GM20000 (cell line): ENCODE results near the gene UNC13D.
A peak's percentile ranks its signal among the peaks of the same experiment; 100 is the strongest.
"Not testable (repeated sequence)": the region's sequence is repeated elsewhere in the genome, so short reads cannot be mapped to it uniquely, and the experiment has no call there.

Source experiments
- DNase-seq: peaks from one replicate; pipeline ENCODE4 v3.0.0; 2012; ENCODE audit warnings: low spot score
- CTCF ChIP-seq: IDR thresholded peaks from 2 replicates; pipeline ENCODE4 v1.5.1; 2012; ENCODE audit warnings: mild to moderate bottlenecking, control low read depth; ENCODE audit errors: extremely low read depth, missing control alignments

UNC13D gene

GRCh38 chr17:75872434-75873351, 28.5 kb upstream of the UNC13D start:
- DNase-seq = no peak
- no peak for TF ChIP-seq CTCF

GRCh38 chr17:75870228-75870627, 26.0 kb upstream of the UNC13D start:
- DNase-seq = not testable (repeated sequence)

GRCh38 chr17:75869282-75870141, 25.3 kb upstream of the UNC13D start:
- TF ChIP-seq CTCF = no peak
- no peak for DNase-seq

GRCh38 chr17:75868730-75869281, 24.6 kb upstream of the UNC13D start:
- DNase-seq = not testable (repeated sequence)

DNA sequence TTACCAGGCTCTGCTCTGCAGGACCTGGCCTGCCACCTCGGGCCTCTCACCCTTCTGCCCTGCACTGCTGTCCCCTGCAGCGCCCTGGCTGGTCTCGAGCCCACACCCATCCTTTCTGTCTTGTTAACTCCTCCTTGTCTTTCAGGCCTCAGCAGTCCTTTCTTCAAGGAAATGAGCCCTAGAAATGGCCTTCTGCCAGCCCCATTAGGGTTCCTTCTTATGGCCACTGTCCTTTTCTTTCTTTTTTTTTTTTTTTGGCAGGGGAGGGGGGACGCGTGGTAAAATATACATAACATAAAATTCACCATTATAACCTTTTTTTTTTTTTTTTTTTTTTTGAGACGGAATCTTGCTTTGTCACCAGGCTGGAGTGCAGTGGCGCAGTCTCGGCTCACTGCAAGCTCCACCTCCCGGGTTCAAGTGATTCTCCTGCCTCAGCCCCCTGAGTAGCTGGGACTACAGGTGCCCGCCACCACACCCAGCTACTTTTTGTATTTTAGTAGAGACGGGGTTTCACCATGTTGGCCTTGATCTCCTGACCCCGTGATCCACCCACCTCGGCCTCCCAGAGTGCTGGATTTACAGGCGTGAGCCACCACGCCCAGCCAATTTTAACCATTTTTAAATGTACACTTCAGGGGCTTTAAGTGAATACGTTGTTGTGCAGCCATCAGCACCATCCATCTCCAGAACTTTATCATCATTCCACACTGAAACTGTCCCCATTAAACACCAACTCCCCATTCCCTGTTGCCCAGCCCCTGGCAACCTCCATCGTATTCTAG, 21.4 kb upstream of the UNC13D start:
- not testable (repeated sequence) for DNase-seq

- DNase-seq = not testable (repeated sequence)
These were observed 20.7 kb upstream of the UNC13D start for GRCh38 chr17:75864887-75865286.

GRCh38 chr17:75864448-75864871, 20.3 kb upstream of the UNC13D start:
- DNase-seq = peak; percentile 77

GRCh38 chr17:75861927-75862317, 17.7 kb upstream of the UNC13D start:
- TF ChIP-seq CTCF = no peak
- DNase-seq = no peak

More at GRCh38 chr17:75864448-75864871, 20.3 kb upstream of the UNC13D start:
- no peak for TF ChIP-seq CTCF

DNA sequence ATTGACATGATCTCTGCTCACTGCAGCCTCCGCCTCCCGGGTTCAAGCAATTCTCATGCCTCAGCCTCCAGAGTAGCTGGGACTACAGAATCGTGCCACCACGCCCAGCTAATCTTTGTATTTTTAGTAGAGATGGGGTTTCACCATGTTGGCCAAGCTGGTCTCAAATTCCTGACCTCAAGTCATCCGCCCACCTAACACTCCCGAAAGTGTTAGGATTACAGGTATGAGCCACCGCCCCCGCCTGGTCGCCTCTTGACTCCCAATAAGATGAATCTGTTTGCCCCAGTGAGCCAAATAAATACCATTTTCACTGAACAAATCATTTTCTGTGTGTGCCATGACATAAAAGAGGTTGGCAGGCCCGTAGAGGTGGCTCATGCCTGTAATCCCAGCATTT, 15.2 kb upstream of the UNC13D start:
- not testable (repeated sequence) for DNase-seq
